ENCODE data around the gene CCDC7. TPM values are rescaled to one million over a fixed set of nuclear protein-coding genes. Genes with fewer than 3 reads are reported as not detected.
A peak's percentile ranks its signal among the peaks of the same experiment; 100 is the strongest.

Gene CCDC7
- total RNA-seq, 1 donor from 2014 or later, result 11.1 TPM

DNA sequence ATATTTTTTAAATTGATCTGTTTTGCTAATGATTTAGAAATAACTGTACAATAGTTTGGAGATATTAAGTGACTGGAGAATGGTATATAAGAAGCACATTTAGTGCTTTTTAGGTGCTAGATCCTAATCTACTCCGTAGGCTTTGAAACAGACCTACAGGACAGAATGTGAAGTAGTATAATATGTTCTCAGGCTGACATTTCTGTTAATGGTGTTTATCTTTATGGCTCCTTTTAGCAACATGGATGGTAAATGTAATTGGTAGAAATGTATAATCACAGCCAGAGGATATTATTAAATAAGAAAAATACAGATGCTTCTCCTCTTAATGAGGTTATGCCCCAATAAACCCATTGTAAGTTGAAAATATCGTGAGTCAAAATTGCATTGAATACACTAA lies 30.6 kb upstream of the CCDC7 start:
- H3K4me1 Mint-ChIP-seq, result peaks cover 10% of the 10 kb centered on the region
- no peaks in the 10 kb centered on the region for H3K36me3 Mint-ChIP-seq
- H3K9me3 Mint-ChIP-seq, result no peaks in the 10 kb centered on the region
- no peak overlapping the region for H3K4me3 Mint-ChIP-seq
- H3K27me3 Mint-ChIP-seq (ENCODE audit: low read depth), result peaks cover 2% of the 10 kb centered on the region
- DNase-seq (ENCODE audit: low spot score in 2 of 2, unreplicated experiment in 2 of 2), result no peak
- TF ChIP-seq, protein P1, sequence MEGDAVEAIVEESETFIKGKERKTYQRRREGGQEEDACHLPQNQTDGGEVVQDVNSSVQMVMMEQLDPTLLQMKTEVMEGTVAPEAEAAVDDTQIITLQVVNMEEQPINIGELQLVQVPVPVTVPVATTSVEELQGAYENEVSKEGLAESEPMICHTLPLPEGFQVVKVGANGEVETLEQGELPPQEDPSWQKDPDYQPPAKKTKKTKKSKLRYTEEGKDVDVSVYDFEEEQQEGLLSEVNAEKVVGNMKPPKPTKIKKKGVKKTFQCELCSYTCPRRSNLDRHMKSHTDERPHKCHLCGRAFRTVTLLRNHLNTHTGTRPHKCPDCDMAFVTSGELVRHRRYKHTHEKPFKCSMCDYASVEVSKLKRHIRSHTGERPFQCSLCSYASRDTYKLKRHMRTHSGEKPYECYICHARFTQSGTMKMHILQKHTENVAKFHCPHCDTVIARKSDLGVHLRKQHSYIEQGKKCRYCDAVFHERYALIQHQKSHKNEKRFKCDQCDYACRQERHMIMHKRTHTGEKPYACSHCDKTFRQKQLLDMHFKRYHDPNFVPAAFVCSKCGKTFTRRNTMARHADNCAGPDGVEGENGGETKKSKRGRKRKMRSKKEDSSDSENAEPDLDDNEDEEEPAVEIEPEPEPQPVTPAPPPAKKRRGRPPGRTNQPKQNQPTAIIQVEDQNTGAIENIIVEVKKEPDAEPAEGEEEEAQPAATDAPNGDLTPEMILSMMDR (IDR thresholded peaks at IDR 0.05; ENCODE audit: unreplicated experiment), result no peak
- H3K27ac Mint-ChIP-seq, result no peak overlapping the region

DNA sequence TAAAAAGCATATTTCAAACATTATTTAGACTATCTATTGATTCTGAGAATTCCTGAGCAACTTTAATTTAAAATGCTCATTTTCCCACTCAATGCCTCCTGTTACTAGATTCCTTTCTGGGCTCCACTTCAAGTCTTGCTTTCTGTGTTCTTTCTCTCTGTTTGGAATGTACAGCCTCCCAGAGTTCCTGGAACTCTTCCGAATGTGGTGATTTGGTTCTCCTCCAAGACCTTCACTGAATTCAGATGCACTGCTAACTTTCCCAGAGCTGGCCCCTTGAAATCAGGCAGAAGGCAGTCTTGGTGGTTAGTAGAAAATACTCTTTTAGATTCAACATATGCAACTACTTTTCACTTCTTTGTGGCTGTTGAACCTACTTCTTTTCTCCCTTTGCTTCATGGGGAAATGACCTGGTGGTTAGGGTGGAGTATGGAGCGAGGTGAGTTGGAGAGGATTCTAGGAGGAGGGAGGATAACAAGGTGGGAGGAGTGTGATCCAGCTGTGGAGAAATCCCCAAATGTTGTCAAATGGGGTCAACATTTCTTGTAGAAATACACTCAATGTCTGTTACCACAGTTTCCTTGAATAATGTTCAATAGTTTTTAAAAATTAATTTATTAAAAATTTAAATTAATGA lies 27.9 kb upstream of the CCDC7 start:
- H3K27ac Mint-ChIP-seq, result peak overlapping the region; percentile 91
- H3K4me3 Mint-ChIP-seq, result peak overlapping the region; percentile 32
- H3K4me1 Mint-ChIP-seq, result peaks cover 4% of the 10 kb centered on the region
- H3K9me3 Mint-ChIP-seq, result no peaks in the 10 kb centered on the region
- TF ChIP-seq, protein P1 (IDR thresholded peaks at IDR 0.05; ENCODE audit: unreplicated experiment), result no peak
- no peak for DNase-seq (ENCODE audit: low spot score in 2 of 2, unreplicated experiment in 2 of 2)
- peaks cover 2% of the 10 kb centered on the region for H3K27me3 Mint-ChIP-seq (ENCODE audit: low read depth)
- no peaks in the 10 kb centered on the region for H3K36me3 Mint-ChIP-seq

DNA sequence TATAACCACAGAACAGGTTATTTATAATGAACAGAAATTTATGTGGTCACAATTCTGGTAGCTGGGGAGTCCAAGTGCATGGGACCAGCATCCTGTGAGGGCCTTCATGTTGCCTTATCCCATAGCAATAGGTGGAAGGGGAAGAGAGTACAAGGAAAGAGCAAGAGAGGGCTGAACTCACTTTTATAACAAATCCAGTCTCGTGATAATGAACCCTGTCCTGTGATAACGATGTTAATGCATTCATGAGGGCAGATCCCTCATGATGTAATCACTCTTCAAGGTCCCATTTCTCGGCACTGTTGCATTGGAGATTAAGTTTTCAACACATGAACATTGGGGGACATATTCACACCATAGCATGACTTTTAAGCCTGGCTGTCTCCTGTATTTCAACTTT lies 27.4 kb upstream of the CCDC7 start:
- Mint-ChIP-seq H3K27ac (no peak overlapping the region), H3K36me3 (no peaks in the 10 kb centered on the region), H3K4me1 (peaks cover 4% of the 10 kb centered on the region), H3K9me3 (no peaks in the 10 kb centered on the region), H3K27me3 (ENCODE audit: low read depth) (peaks cover 3% of the 10 kb centered on the region), H3K4me3 (no peak overlapping the region)
- DNase-seq (ENCODE audit: low spot score in 2 of 2, unreplicated experiment in 2 of 2), result no peak
- TF ChIP-seq, protein P1 (IDR thresholded peaks at IDR 0.05; ENCODE audit: unreplicated experiment), result no peak

DNA sequence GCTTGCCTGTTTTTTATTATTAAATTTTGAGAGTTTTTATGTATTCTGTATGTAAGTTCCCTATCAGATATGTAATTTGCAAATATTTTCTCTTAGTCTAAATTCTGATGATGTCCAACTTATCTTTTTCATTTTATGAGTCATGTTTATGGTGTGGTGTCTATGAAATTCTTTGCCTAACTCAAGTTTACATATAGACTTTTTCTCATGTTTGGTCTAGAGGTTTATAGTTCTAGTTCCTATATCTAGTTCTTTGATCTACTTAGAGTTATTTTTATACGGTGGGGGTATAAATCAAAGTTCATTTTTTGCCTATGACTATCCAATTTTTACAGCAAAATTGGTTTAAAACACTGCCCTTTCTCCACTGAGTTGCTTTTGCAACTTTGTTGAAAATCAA lies 26.3 kb upstream of the CCDC7 start:
- Mint-ChIP-seq H3K36me3 (no peaks in the 10 kb centered on the region), H3K27ac (no peak overlapping the region), H3K9me3 (no peaks in the 10 kb centered on the region)

DNA sequence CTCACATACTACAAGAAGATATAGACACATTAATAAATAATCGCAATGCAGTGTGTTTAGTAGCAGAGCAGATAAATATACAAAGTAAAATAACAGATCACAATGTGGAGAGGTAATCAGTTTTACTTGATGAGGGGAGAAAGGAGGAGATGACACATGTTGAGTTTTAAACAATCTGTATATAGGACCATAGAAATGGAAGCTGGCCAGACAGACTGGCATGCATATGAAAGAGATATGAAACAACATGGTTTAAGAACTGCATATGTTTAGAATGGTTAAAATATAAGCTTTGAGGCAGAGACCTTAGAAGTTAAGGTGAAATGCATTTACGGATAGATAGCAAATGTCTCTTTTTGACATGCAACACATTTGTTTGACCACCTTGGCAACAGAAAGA lies 19.8 kb upstream of the CCDC7 start:
- Mint-ChIP-seq H3K4me1 (no peaks in the 10 kb centered on the region), H3K4me3 (no peak overlapping the region), H3K9me3 (peaks cover 3% of the 10 kb centered on the region), H3K36me3 (no peaks in the 10 kb centered on the region), H3K27ac (no peak overlapping the region), H3K27me3 (ENCODE audit: low read depth) (peaks cover 6% of the 10 kb centered on the region)
- DNase-seq (ENCODE audit: low spot score in 2 of 2, unreplicated experiment in 2 of 2), result no peak
- TF ChIP-seq, protein P1 (IDR thresholded peaks at IDR 0.05; ENCODE audit: unreplicated experiment), result no peak

More for the DNA sequence above, 26.3 kb upstream of the CCDC7 start:
- Mint-ChIP-seq H3K27me3 (ENCODE audit: low read depth) (peaks cover 3% of the 10 kb centered on the region), H3K4me3 (no peak overlapping the region), H3K4me1 (peaks cover 4% of the 10 kb centered on the region)
- TF ChIP-seq, protein P1 (IDR thresholded peaks at IDR 0.05; ENCODE audit: unreplicated experiment), result no peak
- DNase-seq (ENCODE audit: low spot score in 2 of 2, unreplicated experiment in 2 of 2), result no peak

All from mesothelial cell of epicardium (in vitro differentiated cells).